ENCODE measurements around the gene SLC25A42. TPM values are rescaled to one million over a fixed set of nuclear protein-coding genes. Genes with fewer than 3 reads are reported as not detected.
"Not testable (repeated sequence)": the region's sequence is repeated elsewhere in the genome, so short reads cannot be mapped to it uniquely, and the experiment has no call there.

SLC25A42 gene
- total and polyA plus RNA-seq, 2 donors (not counting 3 experiments of a cell fraction or from before 2014, with no cell fraction given) = 6.2 to 6.3 TPM

GRCh38 chr19:19101540-19101939, 37.7 kb downstream of the SLC25A42 start:
- DNase-seq (ENCODE audit: low read depth, low spot score) (no peak), FAIRE-seq (no peak)
- H3K9me3 ChIP-seq (replicated peaks; ENCODE audit: control insufficient read depth, insufficient read depth, low read length) = no peaks in the 10 kb centered on the region
- H3K4me3 ChIP-seq (replicated peaks in 1 of 3; ENCODE audit: insufficient read depth in 1 of 3, low read depth in 1 of 3, low read length in 3 of 3) = no peak overlapping the region
- H3K36me3 ChIP-seq (ENCODE audit: control insufficient read depth in 2 of 2, extremely low read depth in 1 of 2, insufficient read depth in 2 of 2, low read length in 2 of 2) = no peaks in the 10 kb centered on the region
- no peak overlapping the region for H3K4me2 ChIP-seq (ENCODE audit: insufficient read depth, low read length)
- no TSS peak for BruUV-seq (replicated peaks)
- H3K9me1 ChIP-seq (replicated peaks; ENCODE audit: control insufficient read depth, extremely low read depth, insufficient read depth, low read length) = no peaks in the 10 kb centered on the region
- no peak overlapping the region for H3K27ac ChIP-seq (ENCODE audit: insufficient read depth, low read depth, low read length)
- no peak overlapping the region for H2AFZ ChIP-seq (ENCODE audit: low read depth, low read length)
- no peaks in the 10 kb centered on the region for H3K4me1 ChIP-seq (ENCODE audit: control insufficient read depth, extremely low read depth, insufficient read depth, low read length)
- intact Hi-C loops (cut with micrococcal nuclease) (no loop called here), dilution Hi-C loops (cut with MboI; ENCODE audit: extremely low pct_ligation_motif_present, low sequenced_read_pairs) (no loop called here)
- no peak overlapping the region for H3K9ac ChIP-seq (replicated peaks; ENCODE audit: extremely low read depth, insufficient read depth, low read length)
- H3K79me2 ChIP-seq (ENCODE audit: control insufficient read depth, insufficient read depth, low read length) = no peaks in the 10 kb centered on the region
- POLR2A ChIA-PET = no interaction called here
- TF ChIP-seq EZH2 (IDR thresholded peaks at IDR 0.05; ENCODE audit: borderline replicate concordance, low read depth, low read length, severe bottlenecking) (no peak), POLR2A (IDR thresholded peaks at IDR 0.05; ENCODE audit: low read depth, low read length) (no peak), MYC (IDR thresholded peaks at IDR 0.05; ENCODE audit: low read depth, low read length) (no peak), MAX (IDR thresholded peaks at IDR 0.05; ENCODE audit: insufficient read depth, insufficient read length) (no peak), JUN (IDR thresholded peaks at IDR 0.05; ENCODE audit: borderline replicate concordance, insufficient read depth, insufficient read length, low read depth) (no peak), FOS (IDR thresholded peaks at IDR 0.05; ENCODE audit: borderline replicate concordance, insufficient read depth, low read length) (no peak), POLR2AphosphoS5 (IDR thresholded peaks at IDR 0.05; ENCODE audit: insufficient read depth, low read depth, low read length) (no peak), GATA2 (IDR thresholded peaks at IDR 0.05; ENCODE audit: insufficient read depth, insufficient read length, low read depth, low read length) (no peak)
- TF ChIP-seq, protein P1, sequence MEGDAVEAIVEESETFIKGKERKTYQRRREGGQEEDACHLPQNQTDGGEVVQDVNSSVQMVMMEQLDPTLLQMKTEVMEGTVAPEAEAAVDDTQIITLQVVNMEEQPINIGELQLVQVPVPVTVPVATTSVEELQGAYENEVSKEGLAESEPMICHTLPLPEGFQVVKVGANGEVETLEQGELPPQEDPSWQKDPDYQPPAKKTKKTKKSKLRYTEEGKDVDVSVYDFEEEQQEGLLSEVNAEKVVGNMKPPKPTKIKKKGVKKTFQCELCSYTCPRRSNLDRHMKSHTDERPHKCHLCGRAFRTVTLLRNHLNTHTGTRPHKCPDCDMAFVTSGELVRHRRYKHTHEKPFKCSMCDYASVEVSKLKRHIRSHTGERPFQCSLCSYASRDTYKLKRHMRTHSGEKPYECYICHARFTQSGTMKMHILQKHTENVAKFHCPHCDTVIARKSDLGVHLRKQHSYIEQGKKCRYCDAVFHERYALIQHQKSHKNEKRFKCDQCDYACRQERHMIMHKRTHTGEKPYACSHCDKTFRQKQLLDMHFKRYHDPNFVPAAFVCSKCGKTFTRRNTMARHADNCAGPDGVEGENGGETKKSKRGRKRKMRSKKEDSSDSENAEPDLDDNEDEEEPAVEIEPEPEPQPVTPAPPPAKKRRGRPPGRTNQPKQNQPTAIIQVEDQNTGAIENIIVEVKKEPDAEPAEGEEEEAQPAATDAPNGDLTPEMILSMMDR (IDR thresholded peaks at IDR 0.05; ENCODE audit: extremely low read depth in 1 of 2, insufficient read depth in 1 of 2, low read depth in 1 of 2, low read length in 2 of 2) = no peak
- CTCF ChIA-PET = no interaction called here
- H4K20me1 ChIP-seq (replicated peaks; ENCODE audit: control insufficient read depth, extremely low read depth, insufficient read depth, low read length) = no peaks in the 10 kb centered on the region
- H3K27me3 ChIP-seq (ENCODE audit: control insufficient read depth in 2 of 2, insufficient read depth in 2 of 2, low read length in 2 of 2) = no peaks in the 10 kb centered on the region

- H3K4me2 ChIP-seq (ENCODE audit: insufficient read depth, low read length); FAIRE-seq; H3K36me3 ChIP-seq (ENCODE audit: control insufficient read depth in 2 of 2, extremely low read depth in 1 of 2, insufficient read depth in 2 of 2, low read length in 2 of 2); BruUV-seq (replicated peaks); H3K27me3 ChIP-seq (ENCODE audit: control insufficient read depth in 2 of 2, insufficient read depth in 2 of 2, low read length in 2 of 2); H3K4me1 ChIP-seq (ENCODE audit: control insufficient read depth, extremely low read depth, insufficient read depth, low read length); intact Hi-C loops (cut with micrococcal nuclease); H3K9me3 ChIP-seq (replicated peaks; ENCODE audit: control insufficient read depth, insufficient read depth, low read length); H3K9ac ChIP-seq (replicated peaks; ENCODE audit: extremely low read depth, insufficient read depth, low read length); H4K20me1 ChIP-seq (replicated peaks; ENCODE audit: control insufficient read depth, extremely low read depth, insufficient read depth, low read length); H2AFZ ChIP-seq (ENCODE audit: low read depth, low read length); POLR2A ChIA-PET; dilution Hi-C loops (cut with MboI; ENCODE audit: extremely low pct_ligation_motif_present, low sequenced_read_pairs); DNase-seq (ENCODE audit: low read depth, low spot score); H3K9me1 ChIP-seq (replicated peaks; ENCODE audit: control insufficient read depth, extremely low read depth, insufficient read depth, low read length); H3K79me2 ChIP-seq (ENCODE audit: control insufficient read depth, insufficient read depth, low read length); H3K4me3 ChIP-seq (replicated peaks in 1 of 3; ENCODE audit: insufficient read depth in 1 of 3, low read depth in 1 of 3, low read length in 3 of 3); H3K27ac ChIP-seq (ENCODE audit: insufficient read depth, low read depth, low read length); CTCF ChIA-PET: not testable (repeated sequence)
Observed at GRCh38 chr19:19102566-19102965, 38.8 kb downstream of the SLC25A42 start.
